ENCODE measurements around the gene GALK2.

The GALK2 gene

DNA sequence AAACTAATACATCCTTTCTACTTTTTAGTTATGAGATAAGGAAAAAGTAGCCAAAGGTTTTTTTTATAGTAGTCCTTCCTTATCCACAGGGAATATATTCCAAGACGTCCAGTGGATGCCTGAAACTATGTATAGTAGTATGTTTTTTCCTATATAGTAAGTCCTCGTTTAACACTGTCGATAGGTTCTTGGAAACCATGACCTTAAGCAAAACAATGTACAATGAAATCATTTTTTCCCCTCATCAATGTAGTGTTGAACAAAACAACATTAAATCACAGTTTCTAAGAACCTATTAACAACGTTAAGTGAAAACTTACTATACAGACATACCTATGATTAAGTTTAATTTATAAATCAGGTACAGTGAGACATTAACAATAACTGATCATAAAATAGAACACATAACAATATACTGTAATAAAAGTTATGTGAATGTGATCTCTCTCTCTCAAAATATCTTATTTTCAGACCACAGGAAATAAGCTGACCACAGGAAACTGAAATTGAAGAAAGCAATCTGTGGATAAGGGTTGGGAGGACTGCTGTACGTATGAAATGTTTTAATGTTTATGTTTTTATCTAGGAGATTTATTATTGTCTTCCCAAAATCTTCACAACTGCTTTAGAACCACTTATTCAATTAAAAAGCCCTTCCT is 35.2 kb upstream of the GALK2 start:
- no peaks in the 10 kb centered on the region for H3K79me2 ChIP-seq (ENCODE audit: insufficient read depth, low read length)
- H3K27ac ChIP-seq (ENCODE audit: low read depth, low read length) = no peak overlapping the region
- H3K27me3 ChIP-seq (ENCODE audit: low read length) = no peaks in the 10 kb centered on the region
- H3K9me2 ChIP-seq (replicated peaks; ENCODE audit: insufficient read depth, low read length) = no peaks in the 10 kb centered on the region
- H3K4me3 ChIP-seq (ENCODE audit: insufficient read depth, low read length, poor library complexity, severe bottlenecking) = no peak overlapping the region
- TF ChIP-seq, protein P1, sequence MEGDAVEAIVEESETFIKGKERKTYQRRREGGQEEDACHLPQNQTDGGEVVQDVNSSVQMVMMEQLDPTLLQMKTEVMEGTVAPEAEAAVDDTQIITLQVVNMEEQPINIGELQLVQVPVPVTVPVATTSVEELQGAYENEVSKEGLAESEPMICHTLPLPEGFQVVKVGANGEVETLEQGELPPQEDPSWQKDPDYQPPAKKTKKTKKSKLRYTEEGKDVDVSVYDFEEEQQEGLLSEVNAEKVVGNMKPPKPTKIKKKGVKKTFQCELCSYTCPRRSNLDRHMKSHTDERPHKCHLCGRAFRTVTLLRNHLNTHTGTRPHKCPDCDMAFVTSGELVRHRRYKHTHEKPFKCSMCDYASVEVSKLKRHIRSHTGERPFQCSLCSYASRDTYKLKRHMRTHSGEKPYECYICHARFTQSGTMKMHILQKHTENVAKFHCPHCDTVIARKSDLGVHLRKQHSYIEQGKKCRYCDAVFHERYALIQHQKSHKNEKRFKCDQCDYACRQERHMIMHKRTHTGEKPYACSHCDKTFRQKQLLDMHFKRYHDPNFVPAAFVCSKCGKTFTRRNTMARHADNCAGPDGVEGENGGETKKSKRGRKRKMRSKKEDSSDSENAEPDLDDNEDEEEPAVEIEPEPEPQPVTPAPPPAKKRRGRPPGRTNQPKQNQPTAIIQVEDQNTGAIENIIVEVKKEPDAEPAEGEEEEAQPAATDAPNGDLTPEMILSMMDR (IDR thresholded peaks at IDR 0.05; ENCODE audit: insufficient read depth, low read length, poor library complexity, severe bottlenecking) = no peak
- no peak for TF ChIP-seq EZH2phosphoT487 (conservative IDR thresholded peaks at IDR 0.05; ENCODE audit: low read length)
- no peak overlapping the region for H2AFZ ChIP-seq (ENCODE audit: low read depth, low read length, severe bottlenecking)
- H3K9ac ChIP-seq (ENCODE audit: low read length) = no peak overlapping the region
- H4K20me1 ChIP-seq (ENCODE audit: low read depth, low read length) = no peaks in the 10 kb centered on the region
- 0 out of 2 replicates have a peak, but pooled peaks cover 3% of the 10 kb centered on the region for H3F3A ChIP-seq (ENCODE audit: insufficient read depth)
- H3K36me3 ChIP-seq (ENCODE audit: low read length) = peaks cover 74% of the 10 kb centered on the region
- no peaks in the 10 kb centered on the region for H3K9me3 ChIP-seq (ENCODE audit: insufficient read depth, low read length)
- no peak overlapping the region for H3K4me2 ChIP-seq (ENCODE audit: low read depth, low read length, poor library complexity, severe bottlenecking)

DNA sequence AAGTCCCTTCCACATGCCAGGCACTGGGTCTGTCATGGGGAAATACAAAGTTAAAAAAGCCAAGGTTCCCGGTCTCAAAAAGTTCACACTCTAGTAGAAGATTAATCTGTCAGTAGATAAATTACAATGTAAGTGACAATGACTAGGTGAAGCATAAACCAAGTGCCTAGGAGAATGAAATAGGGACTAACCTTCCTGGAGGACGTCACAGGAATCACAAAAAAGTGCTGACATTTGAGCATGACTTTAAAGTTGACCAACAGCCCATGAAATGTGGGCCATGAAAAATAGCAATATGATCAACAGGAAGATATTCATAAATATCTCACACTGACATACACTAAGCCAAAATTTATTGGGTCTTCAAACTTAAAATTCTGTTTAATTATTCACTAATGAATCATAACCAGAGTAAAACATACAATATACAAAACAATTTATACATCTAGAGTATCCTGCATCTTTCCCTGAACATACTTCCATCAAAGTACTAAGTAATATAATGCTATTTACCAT is 34.6 kb upstream of the GALK2 start:
- H3K9ac ChIP-seq (ENCODE audit: low read length) = no peak overlapping the region
- H3K4me3 ChIP-seq (ENCODE audit: insufficient read depth, low read length, poor library complexity, severe bottlenecking) = no peak overlapping the region
- H2AFZ ChIP-seq (ENCODE audit: low read depth, low read length, severe bottlenecking) = no peak overlapping the region
- no peaks in the 10 kb centered on the region for H3K27me3 ChIP-seq (ENCODE audit: low read length)
- H3K4me2 ChIP-seq (ENCODE audit: low read depth, low read length, poor library complexity, severe bottlenecking) = no peak overlapping the region
- H3K9me2 ChIP-seq (replicated peaks; ENCODE audit: insufficient read depth, low read length) = no peaks in the 10 kb centered on the region
- no peaks in the 10 kb centered on the region for H4K20me1 ChIP-seq (ENCODE audit: low read depth, low read length)
- TF ChIP-seq, protein P1 (IDR thresholded peaks at IDR 0.05; ENCODE audit: insufficient read depth, low read length, poor library complexity, severe bottlenecking) = no peak
- no peak for TF ChIP-seq EZH2phosphoT487 (conservative IDR thresholded peaks at IDR 0.05; ENCODE audit: low read length)
- no peak overlapping the region for H3K27ac ChIP-seq (ENCODE audit: low read depth, low read length)
- H3K36me3 ChIP-seq (ENCODE audit: low read length) = peaks cover 72% of the 10 kb centered on the region
- 0 out of 2 replicates have a peak, but pooled peaks cover 3% of the 10 kb centered on the region for H3F3A ChIP-seq (ENCODE audit: insufficient read depth)
- no peaks in the 10 kb centered on the region; the same call in 1 of the 2 replicates for H3K79me2 ChIP-seq (ENCODE audit: insufficient read depth, low read length)
- H3K9me3 ChIP-seq (ENCODE audit: insufficient read depth, low read length) = no peaks in the 10 kb centered on the region

DNA sequence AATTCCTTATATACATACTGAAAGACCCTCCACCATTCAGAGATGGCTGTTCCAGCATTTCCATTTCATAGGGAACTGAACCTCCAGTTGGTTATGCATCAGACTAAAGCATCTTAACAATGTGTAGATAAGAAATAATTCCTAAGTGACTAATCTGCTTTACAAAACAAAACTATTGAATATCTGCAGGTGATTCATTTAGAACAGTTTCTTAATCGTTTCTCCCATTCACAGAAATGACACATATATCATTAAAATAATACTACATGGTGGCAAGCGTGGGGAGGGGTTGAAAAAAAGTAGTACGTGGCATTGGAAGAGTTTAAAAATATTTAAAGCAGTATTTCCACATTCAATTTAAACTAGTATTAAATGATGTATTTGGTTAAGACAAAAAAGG is 34.1 kb upstream of the GALK2 start:
- H3K9ac ChIP-seq (ENCODE audit: low read length) = no peak overlapping the region
- no peak overlapping the region for H3K27ac ChIP-seq (ENCODE audit: low read depth, low read length)
- peaks cover 71% of the 10 kb centered on the region for H3K36me3 ChIP-seq (ENCODE audit: low read length)
- H3K27me3 ChIP-seq (ENCODE audit: low read length) = no peaks in the 10 kb centered on the region
- no peaks in the 10 kb centered on the region for H3K9me2 ChIP-seq (replicated peaks; ENCODE audit: insufficient read depth, low read length)
- H3K9me3 ChIP-seq (ENCODE audit: insufficient read depth, low read length) = no peaks in the 10 kb centered on the region
- H2AFZ ChIP-seq (ENCODE audit: low read depth, low read length, severe bottlenecking) = no peak overlapping the region
- H3K4me2 ChIP-seq (ENCODE audit: low read depth, low read length, poor library complexity, severe bottlenecking) = no peak overlapping the region
- H4K20me1 ChIP-seq (ENCODE audit: low read depth, low read length) = 0 out of 2 replicates have a peak, but pooled peaks cover 3% of the 10 kb centered on the region
- no peak for TF ChIP-seq EZH2phosphoT487 (conservative IDR thresholded peaks at IDR 0.05; ENCODE audit: low read length)
- H3K79me2 ChIP-seq (ENCODE audit: insufficient read depth, low read length) = no peaks in the 10 kb centered on the region; the same call in 1 of the 2 replicates
- H3K4me3 ChIP-seq (ENCODE audit: insufficient read depth, low read length, poor library complexity, severe bottlenecking) = no peak overlapping the region
- H3F3A ChIP-seq (ENCODE audit: insufficient read depth) = 0 out of 2 replicates have a peak, but pooled peaks cover 3% of the 10 kb centered on the region

DNA sequence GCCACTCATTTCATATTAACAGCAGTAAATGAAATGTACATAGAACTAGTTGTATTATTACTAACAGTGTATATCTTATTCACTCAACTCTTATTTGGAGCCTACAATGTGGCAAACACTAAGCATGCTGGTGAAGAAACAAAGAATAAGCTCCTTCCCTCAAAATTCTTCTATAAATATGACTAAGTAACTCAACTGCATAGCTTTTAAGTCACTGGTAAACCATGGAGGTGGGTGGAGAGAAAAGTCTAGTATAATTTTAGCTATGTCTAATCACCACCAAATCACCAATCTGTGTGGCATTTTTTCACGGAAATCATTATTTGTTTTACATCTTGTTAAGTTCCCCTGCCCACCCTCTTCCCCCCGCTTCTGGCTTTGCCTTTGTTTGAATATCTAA is 32.2 kb upstream of the GALK2 start:
- H3K79me2 ChIP-seq (ENCODE audit: insufficient read depth, low read length) = no peaks in the 10 kb centered on the region; the same call in 1 of the 2 replicates
- no peaks in the 10 kb centered on the region for H3F3A ChIP-seq (ENCODE audit: insufficient read depth)
- no peaks in the 10 kb centered on the region for H3K9me2 ChIP-seq (replicated peaks; ENCODE audit: insufficient read depth, low read length)
- TF ChIP-seq, protein P1 (IDR thresholded peaks at IDR 0.05; ENCODE audit: insufficient read depth, low read length, poor library complexity, severe bottlenecking) = no peak
- no peak for TF ChIP-seq EZH2phosphoT487 (conservative IDR thresholded peaks at IDR 0.05; ENCODE audit: low read length)
- H2AFZ ChIP-seq (ENCODE audit: low read depth, low read length, severe bottlenecking) = no peak overlapping the region
- 0 out of 2 replicates have a peak, but pooled peaks cover 3% of the 10 kb centered on the region for H4K20me1 ChIP-seq (ENCODE audit: low read depth, low read length)
- no peaks in the 10 kb centered on the region for H3K27me3 ChIP-seq (ENCODE audit: low read length)
- no peaks in the 10 kb centered on the region for H3K9me3 ChIP-seq (ENCODE audit: insufficient read depth, low read length)
- no peak overlapping the region for H3K9ac ChIP-seq (ENCODE audit: low read length)
- H3K4me2 ChIP-seq (ENCODE audit: low read depth, low read length, poor library complexity, severe bottlenecking) = no peak overlapping the region
- no peak overlapping the region for H3K27ac ChIP-seq (ENCODE audit: low read depth, low read length)
- no peak overlapping the region for H3K4me3 ChIP-seq (ENCODE audit: insufficient read depth, low read length, poor library complexity, severe bottlenecking)
- H3K36me3 ChIP-seq (ENCODE audit: low read length) = peaks cover 75% of the 10 kb centered on the region
